Stimulated activated CD4-positive, alpha-beta T cell treated with anti-CD3 and anti-CD28 coated beads, Interleukin-2, amount 100 ng/mL, for 24 hours (primary cell): Measurements from ENCODE around the gene BRSK2.
"Not testable (repeated sequence)": the region's sequence is repeated elsewhere in the genome, so short reads cannot be mapped to it uniquely, and the experiment has no call there.

Experiments used
- DNase-seq, 2 donors: peaks; one replicate each; pipeline ENCODE4 v3.0.0-alpha.2; 2020

The BRSK2 gene

GRCh38 chr11:1389932-1390568 lies at the start of gene BRSK2:
Gene BRSK2 (plus strand): TSS chr11:1389934. CDS start chr11:1390285, 351 bp downstream.
- no peak for DNase-seq

GRCh38 chr11:1340111-1340510 lies 49.6 kb upstream of the BRSK2 start:
- DNase-seq, result no peak

- not testable (repeated sequence) for DNase-seq
Observed at GRCh38 chr11:1341226-1341625, 48.5 kb upstream of the BRSK2 start.

- no peak for DNase-seq
Observed at GRCh38 chr11:1341928-1342524, 47.7 kb upstream of the BRSK2 start.

- no peak for DNase-seq
Observed at GRCh38 chr11:1342946-1343345, 46.8 kb upstream of the BRSK2 start.

GRCh38 chr11:1343391-1344055 lies 46.2 kb upstream of the BRSK2 start:
- DNase-seq, result no peak

GRCh38 chr11:1344056-1344635 lies 45.6 kb upstream of the BRSK2 start:
- no peak for DNase-seq

- no peak for DNase-seq
Observed at GRCh38 chr11:1345737-1346513, 43.8 kb upstream of the BRSK2 start.

GRCh38 chr11:1346669-1347390 lies 42.9 kb upstream of the BRSK2 start:
- no peak for DNase-seq

GRCh38 chr11:1347411-1347999 lies 42.2 kb upstream of the BRSK2 start:
- DNase-seq, result not testable (repeated sequence)

GRCh38 chr11:1348146-1348795 lies 41.5 kb upstream of the BRSK2 start:
- no peak for DNase-seq

GRCh38 chr11:1348796-1349326 lies 40.9 kb upstream of the BRSK2 start:
- no peak for DNase-seq

GRCh38 chr11:1349327-1350041 lies 40.2 kb upstream of the BRSK2 start:
- no peak for DNase-seq

- no peak for DNase-seq
Observed at GRCh38 chr11:1350086-1350725, 39.5 kb upstream of the BRSK2 start.

- DNase-seq, result no peak
Observed at GRCh38 chr11:1351278-1351937, 38.3 kb upstream of the BRSK2 start.

GRCh38 chr11:1352696-1353382 lies 36.9 kb upstream of the BRSK2 start:
- DNase-seq, result no peak

GRCh38 chr11:1353383-1354124 lies 36.2 kb upstream of the BRSK2 start:
- DNase-seq, result no peak
